GM04504 (cell line): Measurements from ENCODE around the gene POLR2J2.
"Not testable (repeated sequence)": the region's sequence is repeated elsewhere in the genome, so short reads cannot be mapped to it uniquely, and the experiment has no call there.

Experiments
- DNase-seq: peaks from one replicate; pipeline ENCODE4 v3.0.0-alpha.2; 2012; ENCODE audit warnings: low read depth

The POLR2J2 gene

DNA sequence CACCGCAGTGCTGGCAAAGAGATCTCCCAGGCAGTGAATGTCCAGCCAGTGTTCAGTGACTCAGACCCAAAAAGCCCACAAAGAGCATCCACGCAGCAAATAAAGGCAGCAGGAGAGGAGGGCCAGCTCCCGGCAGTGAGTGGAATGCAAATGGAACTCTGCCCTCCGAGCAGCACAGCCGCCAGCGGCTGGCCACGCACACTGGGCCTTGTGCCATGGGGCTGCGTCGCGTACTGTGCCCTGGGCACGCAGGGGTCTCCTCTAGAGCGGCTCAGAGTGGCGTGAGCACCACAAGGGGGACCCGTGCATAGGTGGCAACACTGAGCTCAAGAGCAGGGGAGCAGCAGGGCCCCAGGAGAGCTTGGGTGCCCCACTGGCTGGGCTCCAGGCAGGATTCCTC is 3.9 kb downstream of the POLR2J2 start:
- not testable (repeated sequence) for DNase-seq

GRCh38 chr7:102666850-102667249 is 4.6 kb downstream of the POLR2J2 start:
- not testable (repeated sequence) for DNase-seq

GRCh38 chr7:102664765-102665164 is 6.7 kb downstream of the POLR2J2 start:
- not testable (repeated sequence) for DNase-seq

GRCh38 chr7:102649924-102650323 is 21.5 kb downstream of the POLR2J2 start, which contains the start of gene SPDYE2B:
SPDYE2B (plus strand) TSS chr7:102650319; CDS start chr7:102652349, 2,030 bp downstream.
- not testable (repeated sequence) for DNase-seq

- not testable (repeated sequence) for DNase-seq
These were observed 23.6 kb downstream of the POLR2J2 start for GRCh38 chr7:102647813-102648212.

GRCh38 chr7:102643404-102643803 is 28.1 kb downstream of the POLR2J2 start:
- DNase-seq, result not testable (repeated sequence)

DNA sequence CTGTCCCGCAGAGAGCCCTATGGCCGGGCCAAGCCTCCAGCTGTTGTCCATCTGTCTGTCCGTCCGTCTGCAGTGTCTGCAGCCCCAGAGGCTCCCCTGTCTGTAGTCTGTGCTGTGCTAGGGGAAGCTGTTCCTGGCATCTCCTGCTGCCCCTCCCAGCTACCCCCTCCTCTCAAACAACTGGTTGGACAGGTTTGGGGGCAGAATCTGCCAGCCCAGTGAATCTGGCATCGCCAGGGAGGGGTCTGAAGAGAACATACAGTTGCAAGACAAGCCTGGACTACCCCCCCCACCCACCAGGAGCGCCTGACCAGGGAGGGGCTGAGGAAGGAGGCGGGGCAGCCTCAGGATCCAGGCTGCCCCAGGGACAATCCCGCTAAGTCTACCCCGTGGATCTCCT is 28.8 kb downstream of the POLR2J2 start, which contains the start of gene UPK3BL1:
TSS of gene UPK3BL1 (minus strand) at position 101 of the 400 bp plus-strand sequence. CDS start at position 51, 50 bp downstream.
- DNase-seq, result not testable (repeated sequence)

- not testable (repeated sequence) for DNase-seq
These were observed 32.6 kb downstream of the POLR2J2 start for GRCh38 chr7:102638848-102639247.

DNA sequence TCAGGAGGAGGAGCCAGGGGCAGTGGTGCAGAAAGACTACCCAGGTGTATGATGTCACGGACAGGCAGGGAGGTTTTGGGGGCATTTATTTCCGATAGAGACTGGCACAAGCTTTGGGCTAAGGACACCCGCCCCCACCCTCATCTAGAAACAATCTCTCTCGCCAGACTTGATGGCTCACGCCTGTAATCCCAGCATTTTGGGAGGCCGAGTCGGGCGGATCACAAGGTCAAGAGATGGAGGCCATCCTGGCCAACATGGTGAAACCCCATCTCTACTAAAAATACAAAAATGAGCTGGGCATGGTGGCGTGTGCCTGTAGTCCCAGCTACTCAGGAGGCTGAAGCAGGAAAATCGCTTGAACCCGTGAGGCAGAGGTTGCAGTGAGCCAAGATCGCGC is 34.5 kb downstream of the POLR2J2 start:
- not testable (repeated sequence) for DNase-seq

DNA sequence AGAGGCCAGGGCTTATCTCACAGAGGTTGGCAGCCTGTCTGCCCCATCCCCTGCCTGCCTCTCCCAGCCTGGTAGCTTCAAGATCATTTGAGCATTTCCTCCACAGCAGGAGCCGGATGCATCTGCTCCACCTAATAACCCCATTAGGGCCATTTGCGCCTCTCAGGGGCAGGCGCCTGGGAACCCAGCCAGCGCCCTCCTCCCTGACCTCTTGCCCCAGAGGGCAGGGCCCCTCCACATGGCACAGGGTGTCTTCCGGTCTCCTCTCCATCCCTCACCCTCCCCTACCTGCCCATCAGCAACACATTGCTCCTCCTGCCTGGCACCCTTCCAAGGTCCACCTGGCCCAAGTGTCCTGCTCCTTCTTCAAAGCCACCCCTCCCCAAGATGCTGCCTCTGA is 36.1 kb downstream of the POLR2J2 start:
- not testable (repeated sequence) for DNase-seq

DNA sequence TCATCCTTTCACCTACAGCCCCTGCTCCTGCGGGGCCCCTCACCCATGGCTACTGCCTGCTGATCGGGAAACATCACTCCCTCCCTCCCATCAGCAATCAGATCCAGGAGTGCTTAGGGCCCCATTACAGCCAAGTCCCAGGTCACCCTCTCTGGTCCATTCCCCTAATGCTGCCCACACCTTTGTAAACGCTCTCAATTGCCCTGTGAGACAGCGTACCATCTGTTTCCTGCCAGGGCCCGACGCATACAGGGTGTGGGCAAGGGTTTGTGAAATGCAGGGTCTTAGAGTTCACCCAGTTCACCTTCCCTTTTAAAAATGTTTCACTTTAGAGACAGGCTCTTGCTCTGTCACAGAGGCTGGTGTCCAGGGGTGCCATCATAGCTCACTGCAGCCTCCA is 37.2 kb downstream of the POLR2J2 start:
- not testable (repeated sequence) for DNase-seq

- DNase-seq, result not testable (repeated sequence)
These were observed 40.8 kb downstream of the POLR2J2 start for GRCh38 chr7:102630622-102631021.

DNA sequence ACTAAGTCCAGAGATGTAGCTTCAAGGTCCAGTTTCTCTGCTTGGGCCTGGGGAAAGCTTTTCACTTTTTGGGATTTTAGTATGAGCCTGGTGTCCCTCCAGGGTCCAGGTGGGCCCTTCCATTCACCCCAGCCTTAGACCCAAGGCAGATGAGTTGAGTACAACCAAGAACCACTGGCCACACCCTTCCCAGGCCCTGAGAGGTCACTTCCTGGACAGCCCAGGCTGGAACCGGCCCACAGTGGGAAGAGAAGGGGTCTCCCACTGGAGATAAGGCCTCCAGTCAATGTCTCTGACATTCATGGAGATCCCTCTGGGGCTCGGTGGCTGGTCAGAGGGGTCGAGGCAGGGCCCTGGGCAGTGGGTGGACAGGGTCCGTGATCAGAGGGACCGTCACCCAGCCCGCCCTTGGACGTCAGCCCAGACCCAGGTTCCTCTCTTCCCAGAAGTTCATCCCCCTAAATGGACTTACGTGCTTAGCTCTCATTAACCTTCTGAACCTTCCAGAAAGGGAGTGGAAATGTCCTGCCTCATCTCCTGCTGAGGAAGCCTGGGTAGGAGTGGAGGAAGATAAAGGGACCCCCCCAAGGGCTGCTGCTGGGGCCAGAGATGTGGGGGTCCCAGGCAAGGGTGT is 44.1 kb downstream of the POLR2J2 start:
- not testable (repeated sequence) for DNase-seq

GRCh38 chr7:102618122-102618521 is 53.3 kb downstream of the POLR2J2 start:
- DNase-seq, result not testable (repeated sequence)

- not testable (repeated sequence) for DNase-seq
These were observed 54.8 kb downstream of the POLR2J2 start, which contains the start of gene RASA4 for GRCh38 chr7:102616507-102617125. RASA4 (minus strand) TSS chr7:102616756; CDS start chr7:102616689, 67 bp downstream.
